ENCODE measurements around the gene TASOR2. TPM values are rescaled to one million over a fixed set of nuclear protein-coding genes. Genes with fewer than 3 reads are reported as not detected.
A peak's percentile ranks its signal among the peaks of the same experiment; 100 is the strongest.

TASOR2 gene
- total RNA-seq, 1 donor from 2014 or later: 63.7 TPM

GRCh38 chr10:5645944-5646617 lies 38.6 kb upstream of the TASOR2 start:
- peaks cover 6% of the 10 kb centered on the region for H3K4me1 ChIP-seq
- no peak for DNase-seq
- ATAC-seq: peak; percentile 16
- no peaks in the 10 kb centered on the region for H3K9me3 ChIP-seq
- no peak overlapping the region for H3K4me3 ChIP-seq
- H3K36me3 ChIP-seq: peaks cover 20% of the 10 kb centered on the region
- H3K27ac ChIP-seq: peak overlapping the region; percentile 8
- intact Hi-C loops (cut with DNase I): no loop called here
- no peaks in the 10 kb centered on the region for H3K27me3 ChIP-seq
- TF ChIP-seq CTCF (IDR thresholded peaks at IDR 0.05): no peak

- peaks cover 9% of the 10 kb centered on the region for H3K36me3 ChIP-seq
- no peak overlapping the region for H3K27ac ChIP-seq
- intact Hi-C loops (cut with DNase I): no loop called here
- DNase-seq (no peak), ATAC-seq (no peak)
- H3K9me3 ChIP-seq: no peaks in the 10 kb centered on the region
- TF ChIP-seq CTCF (IDR thresholded peaks at IDR 0.05): no peak
- no peaks in the 10 kb centered on the region for H3K27me3 ChIP-seq
- H3K4me3 ChIP-seq: no peak overlapping the region
- peaks cover 6% of the 10 kb centered on the region for H3K4me1 ChIP-seq
Observed at GRCh38 chr10:5647507-5648240, 37.0 kb upstream of the TASOR2 start.

GRCh38 chr10:5648494-5649457 lies 35.9 kb upstream of the TASOR2 start:
- intact Hi-C loops (cut with DNase I): no loop called here
- Histone ChIP-seq H3K27ac (no peak overlapping the region), H3K4me3 (no peak overlapping the region), H3K4me1 (peaks cover 6% of the 10 kb centered on the region), H3K36me3 (peaks cover 9% of the 10 kb centered on the region), H3K9me3 (no peaks in the 10 kb centered on the region), H3K27me3 (no peaks in the 10 kb centered on the region)
- no peak for TF ChIP-seq CTCF (IDR thresholded peaks at IDR 0.05)
- DNase-seq: no peak
- ATAC-seq: no peak

DNA sequence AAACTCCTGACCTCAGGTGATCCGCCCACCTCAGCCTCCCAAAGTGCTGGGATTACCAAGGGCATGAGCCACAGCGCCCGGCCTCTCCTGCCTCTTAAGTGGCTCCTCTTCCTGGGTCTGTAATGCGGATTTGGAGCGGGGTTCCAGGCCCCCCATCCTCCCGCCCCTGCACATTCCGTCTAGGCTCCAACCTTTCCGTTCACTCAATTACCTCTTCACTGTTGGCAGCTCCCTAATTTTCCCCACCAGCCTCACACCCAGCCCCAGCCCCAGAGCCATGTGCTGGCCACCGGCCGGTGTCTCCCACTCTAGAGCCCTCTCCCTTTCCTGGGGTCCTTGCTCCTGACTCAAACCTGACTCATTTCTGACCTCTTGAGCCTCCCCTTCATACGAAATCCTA lies 34.9 kb upstream of the TASOR2 start:
- peaks cover 9% of the 10 kb centered on the region for H3K36me3 ChIP-seq
- no peak overlapping the region for H3K27ac ChIP-seq
- DNase-seq: no peak
- ATAC-seq: no peak
- H3K9me3 ChIP-seq: no peaks in the 10 kb centered on the region
- intact Hi-C loops (cut with DNase I): no loop called here
- TF ChIP-seq CTCF (IDR thresholded peaks at IDR 0.05): no peak
- H3K4me1 ChIP-seq: peaks cover 6% of the 10 kb centered on the region
- no peak overlapping the region for H3K4me3 ChIP-seq
- no peaks in the 10 kb centered on the region for H3K27me3 ChIP-seq

DNA sequence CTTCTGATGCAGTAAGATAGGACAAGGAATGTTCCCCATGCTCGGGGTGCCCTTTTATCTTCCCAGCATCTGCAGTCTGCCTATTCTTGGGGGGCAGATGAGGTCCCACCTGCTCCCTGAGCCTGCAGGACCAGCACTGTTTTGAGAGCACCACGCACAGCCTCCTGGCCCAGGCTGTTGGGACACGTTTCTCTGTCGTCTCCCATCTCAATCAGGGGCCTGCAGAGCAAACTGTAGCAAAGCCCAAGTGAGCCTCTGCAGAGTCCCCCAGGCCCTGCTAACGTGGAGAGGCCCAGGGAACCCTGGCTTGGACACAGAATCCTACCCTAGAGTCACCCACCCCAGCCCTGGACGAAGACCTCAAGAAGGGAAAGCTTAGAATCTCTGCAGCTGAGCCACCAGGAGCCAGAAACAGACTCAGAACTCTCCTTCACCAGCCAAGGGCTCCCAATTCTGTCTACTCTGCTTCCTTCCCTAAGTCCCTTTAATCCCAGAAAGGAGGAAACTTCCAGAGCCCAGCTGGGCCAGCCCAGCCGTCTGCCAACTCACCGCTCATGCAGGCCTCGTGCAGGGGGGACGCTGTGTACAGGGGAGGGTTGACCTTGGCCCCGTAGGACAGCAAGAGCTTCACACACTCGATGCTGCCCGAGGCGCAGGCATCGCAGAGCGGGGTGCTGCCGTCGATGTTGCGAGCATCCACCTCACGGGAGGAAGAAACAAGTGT lies 33.8 kb upstream of the TASOR2 start:
- no peak for DNase-seq
- H3K9me3 ChIP-seq: no peaks in the 10 kb centered on the region
- no peak overlapping the region for H3K27ac ChIP-seq
- TF ChIP-seq CTCF (IDR thresholded peaks at IDR 0.05): no peak
- ATAC-seq: no peak
- H3K27me3 ChIP-seq: no peaks in the 10 kb centered on the region
- H3K4me3 ChIP-seq: no peak overlapping the region
- H3K4me1 ChIP-seq: peaks cover 6% of the 10 kb centered on the region
- intact Hi-C loops (cut with DNase I): no loop called here
- H3K36me3 ChIP-seq: peaks cover 9% of the 10 kb centered on the region
